ENCODE results near the gene TMEM147.
A peak's percentile ranks its signal among the peaks of the same experiment; 100 is the strongest.

The TMEM147 gene

GRCh38 chr19:35545001-35545854 is at the start of gene TMEM147:
Gene TMEM147, plus strand, starts transcription at chr19:35545626. Its CDS starts 114 bp downstream, at chr19:35545740.
- DNase-seq (ENCODE audit: extremely low spot score, insufficient read length, low read depth), result peak; percentile 96
- peak; percentile 88 for FAIRE-seq

- DNase-seq (ENCODE audit: extremely low spot score, insufficient read length, low read depth) (no peak), FAIRE-seq (no peak)
Observed at GRCh38 chr19:35497406-35497805, 48.0 kb upstream of the TMEM147 start.

GRCh38 chr19:35498220-35498619 is 47.2 kb upstream of the TMEM147 start:
- DNase-seq (ENCODE audit: extremely low spot score, insufficient read length, low read depth), result no peak
- FAIRE-seq, result no peak

- FAIRE-seq, result no peak
- DNase-seq (ENCODE audit: extremely low spot score, insufficient read length, low read depth), result no peak
Observed at GRCh38 chr19:35498984-35499527, 46.4 kb upstream of the TMEM147 start.

- DNase-seq (ENCODE audit: extremely low spot score, insufficient read length, low read depth) (no peak), FAIRE-seq (no peak)
Observed at GRCh38 chr19:35500611-35501010, 44.8 kb upstream of the TMEM147 start.

GRCh38 chr19:35501684-35502083 is 43.7 kb upstream of the TMEM147 start:
- DNase-seq (ENCODE audit: extremely low spot score, insufficient read length, low read depth) (no peak), FAIRE-seq (no peak)

GRCh38 chr19:35502751-35503150 is 42.7 kb upstream of the TMEM147 start:
- FAIRE-seq, result no peak
- no peak for DNase-seq (ENCODE audit: extremely low spot score, insufficient read length, low read depth)

GRCh38 chr19:35506011-35506410 is 39.4 kb upstream of the TMEM147 start:
- FAIRE-seq (no peak), DNase-seq (ENCODE audit: extremely low spot score, insufficient read length, low read depth) (no peak)

- no peak for FAIRE-seq
- DNase-seq (ENCODE audit: extremely low spot score, insufficient read length, low read depth), result no peak
Observed at GRCh38 chr19:35507561-35507960, 37.9 kb upstream of the TMEM147 start.

GRCh38 chr19:35508129-35508528 is 37.3 kb upstream of the TMEM147 start:
- DNase-seq (ENCODE audit: extremely low spot score, insufficient read length, low read depth), result no peak
- FAIRE-seq, result no peak

GRCh38 chr19:35509018-35509652 is 36.3 kb upstream of the TMEM147 start:
- peak; percentile 64 for FAIRE-seq
- DNase-seq (ENCODE audit: extremely low spot score, insufficient read length, low read depth), result peak; percentile 32

GRCh38 chr19:35509861-35510625 is 35.4 kb upstream of the TMEM147 start:
- DNase-seq (ENCODE audit: extremely low spot score, insufficient read length, low read depth), result peak; percentile 75
- FAIRE-seq, result peak; percentile 88

GRCh38 chr19:35510626-35510964 is 34.8 kb upstream of the TMEM147 start:
- FAIRE-seq (no peak), DNase-seq (ENCODE audit: extremely low spot score, insufficient read length, low read depth) (no peak)

- FAIRE-seq (no peak), DNase-seq (ENCODE audit: extremely low spot score, insufficient read length, low read depth) (no peak)
Observed at GRCh38 chr19:35511337-35511736, 34.1 kb upstream of the TMEM147 start.

- DNase-seq (ENCODE audit: extremely low spot score, insufficient read length, low read depth) (no peak), FAIRE-seq (no peak)
Observed at GRCh38 chr19:35512831-35513627, 32.4 kb upstream of the TMEM147 start.

GRCh38 chr19:35513628-35514281 is 31.7 kb upstream of the TMEM147 start, which contains the start of gene DMKN:
Gene DMKN, minus strand, starts transcription at chr19:35513649. Its CDS starts 174 bp downstream, at chr19:35513475.
- DNase-seq (ENCODE audit: extremely low spot score, insufficient read length, low read depth) (no peak), FAIRE-seq (no peak)

GRCh38 chr19:35514282-35514809 is 31.1 kb upstream of the TMEM147 start:
- FAIRE-seq, result no peak
- DNase-seq (ENCODE audit: extremely low spot score, insufficient read length, low read depth), result no peak

- FAIRE-seq (no peak), DNase-seq (ENCODE audit: extremely low spot score, insufficient read length, low read depth) (no peak)
Observed at GRCh38 chr19:35516310-35516709, 29.1 kb upstream of the TMEM147 start.

GRCh38 chr19:35517342-35517741 is 28.1 kb upstream of the TMEM147 start:
- DNase-seq (ENCODE audit: extremely low spot score, insufficient read length, low read depth) (no peak), FAIRE-seq (no peak)
